GM18502 (cell line): ENCODE measurements around the gene TBC1D14.

Source experiments
- ATAC-seq: cut with Tn5 transposase; IDR thresholded peaks from one replicate; pipeline ENCODE4 v1.9.1; 2021; ENCODE audit warnings: mild to moderate bottlenecking; ENCODE audit not compliant: unreplicated experiment, poor library complexity

TBC1D14 gene

DNA sequence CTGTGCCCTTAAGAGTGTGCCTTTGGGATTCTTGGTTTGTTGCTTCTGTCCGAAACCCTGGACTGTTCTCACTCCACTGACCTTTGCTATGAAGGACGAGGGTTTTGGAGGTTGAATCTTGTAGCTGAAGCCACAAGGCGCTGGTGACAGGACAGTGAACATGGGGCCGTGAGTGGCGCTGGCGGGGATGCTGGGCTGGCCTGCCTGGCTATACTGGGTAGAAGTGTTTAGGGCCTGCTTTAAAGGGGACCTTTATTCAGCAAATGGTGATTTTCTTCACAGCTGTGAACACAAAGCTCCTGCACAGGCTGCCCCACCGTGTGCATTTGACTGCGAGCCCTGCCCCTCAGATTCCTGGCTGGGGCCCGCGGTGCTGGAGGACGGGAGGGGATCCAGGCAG is 106.5 kb downstream of the TBC1D14 start:
- no peak for ATAC-seq

DNA sequence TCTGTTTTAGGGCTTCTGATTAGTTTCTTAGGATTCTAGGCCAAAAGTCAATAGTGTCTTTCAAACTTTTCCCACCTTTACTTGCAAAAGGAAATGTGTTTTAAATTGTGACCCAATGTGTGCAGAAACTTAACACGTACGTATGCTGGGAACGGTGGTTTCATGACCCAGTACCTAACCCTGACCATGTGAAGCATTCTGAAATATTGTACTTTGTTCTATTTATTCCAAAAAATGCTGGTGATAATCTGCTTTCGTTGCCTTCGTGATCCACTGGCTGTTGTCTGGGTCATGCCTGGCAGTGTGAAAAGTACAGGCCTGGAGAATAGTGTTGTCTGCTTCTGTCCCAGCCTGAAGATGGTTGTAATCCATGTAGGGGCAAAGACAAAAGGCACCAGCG is 106.9 kb downstream of the TBC1D14 start:
- ATAC-seq, result no peak

DNA sequence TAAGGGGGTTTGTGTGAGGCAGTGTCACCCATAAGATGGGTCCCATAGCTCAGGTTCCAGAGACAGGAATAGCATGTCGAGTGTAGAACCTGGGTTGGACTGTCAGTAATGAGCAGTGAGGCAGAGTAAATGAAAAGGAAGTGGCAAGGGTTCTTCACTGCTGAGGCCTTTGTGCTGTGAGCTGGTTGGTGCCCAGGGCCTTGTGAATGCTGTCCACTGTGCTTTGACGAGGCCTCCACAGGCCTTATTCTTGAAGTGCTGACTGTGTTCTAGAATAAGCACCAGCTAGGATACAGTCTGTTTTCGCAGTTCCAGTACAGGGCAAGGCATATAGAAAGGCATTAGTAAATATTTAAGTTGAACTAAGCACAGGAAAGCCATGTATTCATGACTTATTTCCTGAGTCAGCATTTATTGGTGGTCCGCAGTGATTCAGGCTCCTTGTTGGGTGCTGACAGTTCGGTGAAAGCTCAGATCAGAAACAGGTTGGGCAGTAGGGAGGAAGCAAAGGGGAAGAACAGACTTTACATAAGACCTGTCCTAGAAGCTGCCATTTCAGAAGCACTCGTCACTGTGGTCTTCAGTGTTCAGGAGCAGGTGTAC is 107.9 kb downstream of the TBC1D14 start:
- no peak for ATAC-seq

DNA sequence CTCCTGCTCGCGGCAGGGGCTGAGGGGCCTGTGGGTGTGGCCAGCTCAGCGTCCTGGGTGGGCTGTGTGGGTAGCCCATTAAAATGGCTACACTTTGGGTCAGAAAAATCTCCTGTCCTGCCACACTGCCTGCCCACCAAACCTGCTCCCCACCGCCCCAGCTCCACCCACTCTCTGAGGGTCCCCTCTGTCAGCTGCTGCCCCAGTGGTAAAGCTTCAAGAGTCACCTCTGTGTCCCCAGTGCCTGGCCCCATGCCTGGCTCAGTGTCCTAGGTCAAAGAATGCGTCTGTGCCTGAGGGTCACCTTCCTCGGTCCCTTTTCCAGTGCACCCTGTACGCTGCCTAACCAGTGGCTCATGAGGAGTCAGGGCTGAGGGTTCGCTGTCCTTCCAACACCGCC is 108.7 kb downstream of the TBC1D14 start:
- ATAC-seq, result no peak

DNA sequence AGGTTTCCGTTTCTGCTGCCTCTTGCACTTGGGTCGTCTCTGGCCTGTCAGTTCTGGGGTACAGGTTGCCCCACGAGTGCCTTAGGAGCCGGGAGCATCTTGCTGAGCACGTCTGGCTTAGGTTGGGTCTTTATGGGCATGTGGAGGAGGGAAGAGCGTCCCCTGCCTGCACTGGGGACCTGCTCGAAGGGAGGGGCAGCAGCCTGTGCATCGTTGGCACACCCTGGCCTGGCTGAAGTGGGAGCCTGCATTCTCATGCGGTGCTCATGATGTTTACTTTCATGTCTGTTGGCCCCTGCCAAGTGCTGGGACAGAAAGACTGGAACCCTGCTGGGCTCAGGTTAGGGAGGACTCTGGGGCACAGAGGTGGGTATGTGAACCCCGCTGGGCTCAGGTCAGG is 109.7 kb downstream of the TBC1D14 start:
- ATAC-seq, result no peak

DNA sequence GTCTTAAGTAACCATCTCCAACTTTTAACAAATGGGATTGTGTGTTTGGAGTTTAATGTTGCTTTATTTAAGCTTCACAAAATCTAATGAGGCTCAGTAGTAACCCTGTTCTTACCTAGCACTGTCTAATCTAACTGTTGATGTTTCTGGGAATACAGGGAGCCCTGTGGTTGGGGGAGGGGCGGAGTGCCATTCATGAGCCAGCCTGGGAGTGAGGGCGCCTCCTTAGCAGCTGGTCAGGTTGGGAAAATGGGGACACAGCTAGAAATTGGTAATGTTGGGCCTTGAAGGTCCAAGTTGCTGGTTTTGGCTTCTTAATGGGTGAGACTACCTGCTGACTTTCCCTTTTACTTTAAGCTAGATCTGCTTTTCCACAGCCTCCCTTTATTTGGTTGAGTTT is 110.7 kb downstream of the TBC1D14 start:
- no peak for ATAC-seq

DNA sequence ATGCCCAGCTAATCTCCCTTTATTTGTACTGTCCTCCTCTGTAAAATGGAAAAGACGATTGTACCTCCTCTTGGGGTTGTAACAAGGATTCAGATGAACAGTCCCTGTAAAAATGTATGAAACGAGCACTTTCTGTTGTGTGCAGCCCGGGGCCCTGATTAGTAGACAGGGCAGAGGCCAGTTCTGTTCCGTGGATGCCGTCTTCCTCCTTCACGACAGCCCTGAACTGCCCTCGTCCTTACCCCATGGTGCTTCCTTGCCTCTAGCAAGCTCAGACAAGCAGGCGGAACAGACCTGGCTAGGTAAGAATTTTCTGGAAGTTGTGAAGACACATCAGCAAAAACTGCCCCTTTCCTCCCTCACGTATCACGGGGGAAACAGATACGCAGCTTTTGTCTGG is 111.2 kb downstream of the TBC1D14 start:
- no peak for ATAC-seq

DNA sequence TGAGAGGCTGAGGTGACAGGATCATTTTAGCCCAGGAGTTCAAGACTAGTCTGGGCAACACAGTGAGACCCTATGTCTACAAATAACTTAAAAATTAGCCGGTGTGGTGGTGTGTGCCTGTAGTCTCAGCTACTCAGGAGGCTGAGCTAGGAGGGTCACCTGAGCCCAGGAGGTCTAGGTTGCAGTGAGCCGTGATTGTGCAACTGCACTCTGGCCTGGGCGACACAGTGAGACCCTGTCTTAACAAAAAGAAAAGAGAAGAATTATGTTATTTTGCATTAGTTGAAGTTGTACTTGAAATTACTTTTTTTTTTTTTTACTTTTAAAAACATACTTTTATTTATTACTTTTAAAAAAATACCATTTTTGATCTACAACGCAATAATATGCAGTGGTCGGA is 111.7 kb downstream of the TBC1D14 start:
- no peak for ATAC-seq

DNA sequence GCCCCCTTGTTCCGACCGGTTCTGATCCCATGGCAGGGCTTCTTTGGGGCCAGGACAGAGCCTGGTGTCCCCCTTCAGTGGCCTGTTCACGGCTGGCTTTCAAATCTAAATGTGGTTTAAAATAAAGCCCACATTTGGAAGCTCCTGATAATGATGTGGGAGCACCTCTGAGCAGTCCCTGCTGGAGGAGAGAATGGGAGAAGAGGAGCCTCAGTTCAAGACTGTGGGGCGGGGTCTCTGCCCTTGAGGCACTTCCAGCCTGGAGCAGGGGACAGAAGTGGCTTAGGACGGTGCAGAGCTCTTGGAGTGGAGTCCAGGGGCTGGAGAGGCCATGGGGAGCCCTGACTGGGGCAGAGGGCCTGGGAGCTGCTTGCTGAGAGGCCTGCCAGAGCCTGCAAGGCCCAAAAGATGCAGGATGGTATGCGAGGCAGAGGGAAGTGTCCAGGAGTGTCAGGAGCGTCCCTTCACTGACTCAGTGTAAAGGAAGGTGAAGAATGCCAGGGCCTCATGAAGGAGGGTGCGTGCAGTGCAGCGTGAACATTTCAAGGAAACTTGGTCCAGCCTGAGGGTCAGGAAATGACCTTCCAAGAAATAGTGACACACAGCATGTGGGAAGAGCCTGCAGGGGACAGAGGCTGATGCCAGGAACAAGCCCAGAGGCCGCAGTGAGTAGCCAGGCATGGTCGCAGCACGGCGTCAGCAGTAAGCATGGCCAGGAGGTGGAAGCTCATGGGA is 112.5 kb downstream of the TBC1D14 start:
- no peak for ATAC-seq

DNA sequence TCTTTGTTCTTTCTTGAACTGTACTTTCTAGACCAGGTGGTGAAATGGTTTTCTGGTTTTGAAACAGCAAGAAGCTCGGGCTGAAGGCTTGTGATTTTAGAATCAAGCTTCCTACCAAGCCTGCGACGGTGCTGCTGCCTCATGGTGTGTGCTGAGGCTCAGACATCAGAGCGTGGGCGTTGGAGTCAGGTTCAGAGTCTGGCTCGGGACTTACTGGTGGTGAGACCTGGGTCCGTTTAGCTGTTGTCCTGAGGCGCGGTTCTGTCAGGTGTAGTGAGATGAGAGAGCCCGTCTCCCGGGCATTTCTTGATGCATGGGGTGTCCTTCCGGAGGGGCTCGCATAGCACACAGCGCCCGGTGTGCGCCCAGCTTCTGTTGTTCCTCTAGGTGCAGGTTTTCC is 113.9 kb downstream of the TBC1D14 start:
- ATAC-seq, result no peak

DNA sequence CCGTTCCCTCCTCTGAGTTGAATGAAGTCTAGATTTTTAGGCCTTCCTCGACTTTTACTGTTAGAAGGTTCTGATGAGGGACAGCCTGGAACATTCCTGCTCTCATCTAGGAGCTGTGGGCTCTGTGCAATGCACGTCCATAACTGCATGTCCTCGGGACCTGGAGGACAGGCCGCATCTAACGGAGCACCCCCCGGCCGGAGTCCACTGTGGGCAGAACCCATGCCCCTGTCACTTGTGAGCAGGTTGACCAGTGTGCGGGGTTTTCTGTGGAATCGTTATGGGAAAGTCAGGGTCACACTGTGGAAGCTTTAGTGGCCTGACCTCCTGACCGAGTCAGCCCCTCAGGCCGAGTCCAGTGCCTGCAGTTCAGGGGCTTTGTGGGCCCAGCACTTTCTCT is 114.3 kb downstream of the TBC1D14 start:
- no peak for ATAC-seq

DNA sequence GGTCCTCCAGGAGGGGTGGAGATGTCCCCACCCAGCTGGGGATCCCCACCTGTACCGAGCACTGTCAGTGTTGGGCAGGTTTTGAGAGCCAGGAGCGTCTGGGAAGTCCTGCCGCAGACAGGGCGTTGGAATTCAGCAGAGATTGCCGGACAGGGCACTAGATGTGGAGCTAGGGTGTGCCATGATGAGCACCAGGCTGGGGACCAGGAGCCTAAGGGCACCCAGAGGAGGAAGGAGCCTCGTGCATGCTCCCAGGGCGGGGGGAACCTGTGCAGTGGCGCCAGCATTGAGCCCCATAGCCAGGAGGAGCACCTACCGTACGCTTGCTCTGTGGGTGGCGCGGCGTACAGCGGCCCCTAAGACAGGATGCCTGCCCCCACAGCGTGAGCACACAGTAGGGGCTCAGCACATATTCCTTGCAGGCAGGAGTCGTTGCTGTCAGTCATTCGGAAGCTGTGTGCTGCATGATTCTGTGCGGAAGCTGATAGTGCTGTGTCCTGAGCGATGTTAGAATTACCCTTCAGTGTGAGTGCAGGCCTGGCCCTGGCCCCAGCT is 114.8 kb downstream of the TBC1D14 start:
- no peak for ATAC-seq

DNA sequence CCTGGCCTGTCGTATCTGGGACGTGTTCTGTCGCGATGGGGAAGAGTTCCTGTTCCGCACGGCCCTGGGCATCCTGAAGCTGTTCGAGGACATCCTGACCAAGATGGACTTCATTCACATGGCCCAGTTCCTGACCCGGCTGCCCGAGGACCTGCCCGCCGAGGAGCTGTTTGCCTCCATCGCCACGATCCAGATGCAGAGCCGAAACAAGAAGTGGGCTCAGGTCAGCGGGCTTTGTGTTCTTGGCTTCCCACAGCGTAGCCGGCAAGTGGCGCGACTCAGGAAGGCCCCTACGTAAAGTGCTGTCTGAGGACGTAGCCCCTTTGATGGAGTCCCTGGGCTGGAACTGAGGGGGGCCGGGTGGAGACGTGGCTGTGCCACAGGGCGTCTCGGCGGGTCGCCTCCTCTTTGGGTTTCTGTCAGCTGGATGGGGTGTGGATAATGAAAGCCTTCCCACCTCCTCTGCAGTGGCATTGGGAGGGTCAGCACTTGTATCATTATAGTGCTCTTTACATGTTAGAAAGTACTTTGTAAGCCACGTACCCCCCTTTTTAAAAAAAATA is 115.5 kb downstream of the TBC1D14 start:
- no peak for ATAC-seq

DNA sequence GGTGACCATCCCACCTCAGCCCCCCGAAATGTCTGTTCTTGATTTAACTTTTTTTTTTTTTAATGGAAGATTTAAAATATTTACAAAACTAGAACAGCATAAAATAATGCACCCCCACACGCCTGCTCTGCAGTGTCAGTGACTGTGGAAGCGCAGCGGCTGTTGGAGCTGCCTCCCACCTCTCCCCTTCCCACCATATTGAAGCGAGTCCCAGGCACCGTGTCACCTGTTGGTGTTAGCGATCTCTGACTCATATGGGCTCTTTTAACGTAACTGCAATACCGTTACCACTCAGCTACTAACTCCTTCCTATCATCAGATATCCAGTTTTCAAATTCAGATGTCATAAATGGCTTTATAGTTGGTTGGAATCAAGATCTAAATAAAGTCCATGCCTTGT is 116.5 kb downstream of the TBC1D14 start:
- ATAC-seq, result no peak

DNA sequence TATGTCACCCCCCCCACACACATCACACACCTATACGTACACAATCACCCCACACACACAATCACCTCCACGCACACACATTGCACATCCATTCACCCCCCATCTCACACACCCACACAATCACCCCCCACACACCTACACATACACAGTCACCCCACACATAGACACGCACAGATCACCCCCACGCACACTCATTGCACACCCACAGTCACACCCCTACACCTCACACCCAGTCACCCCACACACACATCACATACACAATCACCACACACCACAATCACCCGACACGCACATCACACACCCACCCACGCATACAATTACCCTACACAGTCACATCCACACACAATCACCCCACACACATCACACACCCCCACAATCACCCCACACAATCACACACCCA is 117.7 kb downstream of the TBC1D14 start:
- ATAC-seq, result no peak

DNA sequence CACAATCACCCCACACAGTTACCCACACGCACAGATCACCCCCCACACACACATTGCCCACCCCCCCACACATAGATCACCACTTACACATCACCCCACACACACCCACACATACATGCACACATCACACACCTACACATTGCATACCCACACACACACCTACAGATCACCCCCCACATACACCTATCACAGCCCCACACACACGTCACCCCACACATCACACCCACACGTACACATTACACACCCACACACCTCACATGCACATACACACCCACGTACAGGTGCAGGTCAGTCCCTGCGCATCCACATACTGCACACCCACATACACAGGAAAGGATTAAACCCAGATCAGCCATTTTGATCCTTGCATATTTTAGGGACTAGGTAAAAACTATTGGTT is 118.3 kb downstream of the TBC1D14 start:
- ATAC-seq, result no peak

DNA sequence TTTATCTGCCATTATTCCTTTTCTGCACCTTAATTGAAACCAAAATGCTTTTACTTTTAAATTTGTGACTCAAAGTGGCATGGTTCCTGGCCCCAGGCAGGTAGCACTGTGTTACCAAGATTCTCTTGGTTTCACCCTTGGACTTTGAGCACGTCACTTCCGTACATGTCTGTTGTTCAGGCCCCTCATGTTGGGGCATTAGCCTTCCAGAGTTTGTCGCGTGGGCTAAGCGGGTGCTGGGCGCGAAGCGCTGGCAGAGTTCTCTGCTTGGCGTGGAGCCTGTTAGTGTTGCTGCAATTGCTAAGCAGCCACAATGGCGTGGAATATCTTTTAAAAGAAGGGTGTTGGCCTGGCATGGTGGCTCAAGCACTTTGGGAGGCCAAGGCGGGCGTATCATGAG is 119.6 kb downstream of the TBC1D14 start:
- ATAC-seq, result no peak

DNA sequence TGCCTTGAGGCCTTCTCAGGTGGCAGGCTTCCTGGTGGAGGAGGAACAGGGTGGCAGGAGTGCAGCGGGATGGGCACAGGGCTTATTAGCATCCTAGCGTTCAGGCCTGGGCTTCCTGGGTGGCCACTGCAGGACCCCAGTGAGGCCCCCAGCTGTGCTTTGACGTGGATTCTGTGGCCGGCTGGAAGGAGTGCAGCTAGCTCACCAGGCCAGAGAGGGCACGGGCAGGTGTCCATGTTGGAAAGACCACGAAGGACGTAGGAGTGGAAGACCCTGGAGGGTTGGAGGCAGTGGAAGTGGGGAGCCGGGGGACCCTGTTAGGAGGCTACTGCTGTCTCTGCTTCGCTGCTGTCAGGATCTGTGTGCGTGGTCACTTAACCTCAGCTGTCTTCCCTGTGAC is 120.3 kb downstream of the TBC1D14 start:
- ATAC-seq, result no peak

DNA sequence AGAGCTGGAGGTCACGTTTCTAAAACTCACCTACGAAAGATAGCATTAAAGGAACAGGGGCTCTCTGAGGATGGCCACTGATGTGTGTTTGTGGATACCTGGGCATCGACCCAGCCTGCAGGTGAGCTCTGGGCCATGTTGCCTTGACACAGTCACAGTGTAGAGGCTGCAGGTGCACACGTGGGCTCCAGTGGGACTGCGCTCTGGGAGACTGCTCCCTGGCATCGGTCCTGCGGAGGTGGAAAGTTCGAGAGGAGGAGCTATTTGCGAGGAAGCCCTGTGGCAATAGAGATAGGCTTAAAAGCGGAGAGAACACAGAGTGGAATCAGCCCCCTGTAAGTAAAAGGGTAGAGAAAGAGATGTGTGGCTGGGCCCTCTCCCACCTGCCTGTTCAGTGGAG is 121.2 kb downstream of the TBC1D14 start:
- ATAC-seq, result no peak

DNA sequence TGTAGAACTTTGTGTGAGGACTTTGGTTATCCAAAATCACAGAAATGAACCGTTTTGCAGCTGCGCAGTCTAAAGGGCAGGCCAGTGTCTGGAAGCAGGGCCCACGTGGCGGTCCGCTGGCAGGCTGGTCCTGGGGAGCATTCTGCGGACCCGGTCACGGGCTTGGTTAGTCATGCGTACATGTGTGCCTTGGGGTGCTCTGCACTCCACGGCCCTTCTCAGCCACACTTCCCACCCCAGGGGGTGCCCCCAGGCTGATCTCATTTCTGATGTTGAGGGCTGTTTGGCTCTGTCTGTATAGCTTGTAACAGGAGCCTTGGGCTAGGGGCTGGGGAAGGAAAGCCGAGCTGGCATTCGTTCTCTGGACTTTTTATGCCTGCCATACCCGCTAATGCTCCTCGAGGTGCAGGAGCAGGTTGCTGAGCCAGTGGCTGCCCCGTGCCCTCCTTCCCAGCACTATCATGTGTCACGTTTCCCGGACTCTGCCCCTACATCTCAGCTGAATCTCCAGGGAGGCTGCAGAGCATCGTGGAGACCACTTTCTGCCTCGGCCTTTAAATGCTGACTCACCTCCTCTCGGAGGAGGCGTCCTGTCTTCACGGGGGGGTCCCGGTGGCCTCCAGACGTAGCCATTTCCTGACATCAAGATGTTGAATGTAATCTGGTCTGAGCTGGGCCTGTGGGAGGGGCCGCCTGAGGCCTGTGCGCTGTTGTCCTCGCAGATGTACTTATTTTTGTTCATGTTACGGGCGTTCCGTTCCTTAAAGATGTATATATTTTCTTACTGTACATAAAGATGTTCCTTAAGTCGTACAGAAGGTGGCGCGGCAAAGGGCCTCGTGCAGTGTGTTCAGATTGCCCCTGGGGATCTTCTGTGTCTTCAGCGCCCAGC is 122.2 kb downstream of the TBC1D14 start:
- ATAC-seq, result no peak

DNA sequence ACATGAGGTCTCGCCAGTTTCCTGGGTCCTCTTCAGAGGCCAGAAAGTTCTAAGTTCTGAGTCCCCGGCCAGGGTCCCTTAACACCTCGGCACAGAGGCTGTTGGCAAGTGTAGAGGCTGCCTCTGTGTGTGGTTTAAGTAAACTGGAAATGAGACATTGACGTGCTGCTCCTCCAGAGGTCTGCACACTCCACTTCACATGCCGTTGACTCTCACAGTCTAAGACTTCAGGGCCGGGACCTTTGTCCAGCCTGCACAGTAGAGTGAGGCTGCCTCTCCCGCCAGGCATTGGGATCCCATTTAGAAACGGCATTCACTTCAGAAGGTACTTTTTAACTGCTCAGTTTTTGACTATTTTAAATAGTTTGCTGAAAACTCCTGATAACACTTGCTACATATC is 123.0 kb downstream of the TBC1D14 start:
- ATAC-seq, result no peak
